ENCODE measurements around the gene BTF3. TPM values are rescaled to one million over a fixed set of nuclear protein-coding genes. Genes with fewer than 3 reads are reported as not detected.

Gene BTF3
- total and polyA plus RNA-seq, 2 of the 13 experiments (the other 11 are each of a cell fraction or from before 2014, with no cell fraction given) = 557 to 698 TPM

DNA sequence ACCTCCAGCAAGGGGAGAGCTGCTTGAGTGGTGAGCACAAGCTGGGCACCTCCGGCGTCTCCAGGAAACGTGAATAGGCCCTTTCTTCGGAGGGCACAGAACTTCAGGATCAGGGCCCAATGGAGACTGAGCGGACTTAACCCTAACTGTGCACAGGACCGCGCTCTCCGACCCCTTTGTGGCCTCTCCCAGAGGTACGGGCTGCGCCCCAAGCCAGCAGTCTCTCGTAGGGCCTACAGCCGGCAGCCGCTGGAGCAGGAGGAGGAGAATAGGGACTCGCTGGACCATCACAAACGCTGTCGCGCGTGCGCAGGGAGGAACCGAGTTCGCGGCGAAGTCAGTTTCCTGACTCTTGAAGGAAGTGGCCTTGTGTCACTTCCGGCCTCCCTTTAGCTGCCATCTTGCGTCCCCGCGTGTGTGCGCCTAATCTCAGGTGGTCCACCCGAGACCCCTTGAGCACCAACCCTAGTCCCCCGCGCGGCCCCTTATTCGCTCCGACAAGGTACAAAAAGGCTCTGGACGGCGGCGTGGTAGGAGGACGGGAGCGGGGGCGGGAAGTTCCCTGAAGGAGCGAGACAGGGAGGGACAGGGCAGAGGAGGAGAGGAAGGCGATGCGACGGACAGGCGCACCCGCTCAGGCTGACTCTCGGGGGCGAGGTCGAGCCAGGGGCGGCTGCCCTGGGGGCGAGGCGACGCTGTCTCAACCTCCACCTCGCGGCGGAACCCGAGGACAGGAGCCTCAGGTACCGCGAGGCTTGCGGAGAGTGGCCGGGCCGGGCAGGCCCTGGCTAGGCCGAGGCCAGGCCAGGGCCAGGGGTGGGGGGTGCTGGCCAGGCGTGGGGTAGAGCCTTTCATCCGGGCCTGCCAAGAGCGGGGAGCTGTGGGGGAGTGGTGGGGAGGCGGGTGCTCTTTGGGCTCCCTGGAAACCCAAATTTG lies at the start of gene BTF3 (continued):
- TF ChIP-seq ZNF609 (CRISPR knock-in tag; IDR thresholded peaks at IDR 0.05; ENCODE audit: borderline replicate concordance) (peak; percentile 49; the same call in 1 of the 2 replicates), RAD21 (CRISPR knock-in tag; IDR thresholded peaks at IDR 0.05) (0 out of 2 replicates have a peak, but pooled peaks have one; percentile 14), EZH2 (conservative IDR thresholded peaks at IDR 0.05; ENCODE audit: low read depth, low read length) (no peak), MEIS2 (CRISPR knock-in tag; IDR thresholded peaks at IDR 0.05) (peak; percentile 36), NR2F2 (IDR thresholded peaks at IDR 0.05; ENCODE audit: borderline replicate concordance, low read depth) (no peak; the same call in 1 of the 2 replicates), FOXM1 (CRISPR knock-in tag; IDR thresholded peaks at IDR 0.05) (0 out of 2 replicates have a peak, but pooled peaks have one; percentile 68), PHF21A (CRISPR knock-in tag; IDR thresholded peaks at IDR 0.05) (peak; percentile 59; the same call in 1 of the 2 replicates), ZNF468 (CRISPR knock-in tag; IDR thresholded peaks at IDR 0.05) (no peak), FOXC1 (CRISPR knock-in tag; IDR thresholded peaks at IDR 0.05; ENCODE audit: borderline replicate concordance) (0 out of 2 replicates have a peak, but pooled peaks have one; percentile 75), NFYB (CRISPR knock-in tag; IDR thresholded peaks at IDR 0.05) (no peak), ZNF737 (CRISPR knock-in tag; IDR thresholded peaks at IDR 0.05; ENCODE audit: borderline replicate concordance) (no peak), SRSF4 (IDR thresholded peaks at IDR 0.05; ENCODE audit: low read depth, low read length, poor library complexity, severe bottlenecking) (no peak), YEATS4 (CRISPR knock-in tag; IDR thresholded peaks at IDR 0.05; ENCODE audit: borderline replicate concordance) (peak; percentile 96), TRAFD1 (CRISPR knock-in tag; IDR thresholded peaks at IDR 0.05; ENCODE audit: borderline replicate concordance) (no peak), KMT2B (CRISPR knock-in tag; IDR thresholded peaks at IDR 0.05) (peak; percentile 81), JDP2 (CRISPR knock-in tag; IDR thresholded peaks at IDR 0.05; ENCODE audit: borderline replicate concordance) (no peak), LCORL (IDR thresholded peaks at IDR 0.05) (peak; percentile 89), LCORL (CRISPR knock-in tag; IDR thresholded peaks at IDR 0.05) (peak; percentile 22; the same call in 1 of the 2 replicates)
- TF ChIP-seq, protein P1, sequence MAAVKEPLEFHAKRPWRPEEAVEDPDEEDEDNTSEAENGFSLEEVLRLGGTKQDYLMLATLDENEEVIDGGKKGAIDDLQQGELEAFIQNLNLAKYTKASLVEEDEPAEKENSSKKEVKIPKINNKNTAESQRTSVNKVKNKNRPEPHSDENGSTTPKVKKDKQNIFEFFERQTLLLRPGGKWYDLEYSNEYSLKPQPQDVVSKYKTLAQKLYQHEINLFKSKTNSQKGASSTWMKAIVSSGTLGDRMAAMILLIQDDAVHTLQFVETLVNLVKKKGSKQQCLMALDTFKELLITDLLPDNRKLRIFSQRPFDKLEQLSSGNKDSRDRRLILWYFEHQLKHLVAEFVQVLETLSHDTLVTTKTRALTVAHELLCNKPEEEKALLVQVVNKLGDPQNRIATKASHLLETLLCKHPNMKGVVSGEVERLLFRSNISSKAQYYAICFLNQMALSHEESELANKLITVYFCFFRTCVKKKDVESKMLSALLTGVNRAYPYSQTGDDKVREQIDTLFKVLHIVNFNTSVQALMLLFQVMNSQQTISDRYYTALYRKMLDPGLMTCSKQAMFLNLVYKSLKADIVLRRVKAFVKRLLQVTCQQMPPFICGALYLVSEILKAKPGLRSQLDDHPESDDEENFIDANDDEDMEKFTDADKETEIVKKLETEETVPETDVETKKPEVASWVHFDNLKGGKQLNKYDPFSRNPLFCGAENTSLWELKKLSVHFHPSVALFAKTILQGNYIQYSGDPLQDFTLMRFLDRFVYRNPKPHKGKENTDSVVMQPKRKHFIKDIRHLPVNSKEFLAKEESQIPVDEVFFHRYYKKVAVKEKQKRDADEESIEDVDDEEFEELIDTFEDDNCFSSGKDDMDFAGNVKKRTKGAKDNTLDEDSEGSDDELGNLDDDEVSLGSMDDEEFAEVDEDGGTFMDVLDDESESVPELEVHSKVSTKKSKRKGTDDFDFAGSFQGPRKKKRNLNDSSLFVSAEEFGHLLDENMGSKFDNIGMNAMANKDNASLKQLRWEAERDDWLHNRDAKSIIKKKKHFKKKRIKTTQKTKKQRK (IDR thresholded peaks at IDR 0.05; ENCODE audit: low read length) = no peak
